ENCODE data around the gene EXOC4. TPM values are rescaled to one million over a fixed set of nuclear protein-coding genes. Genes with fewer than 3 reads are reported as not detected.

EXOC4 gene
- total RNA-seq, 1 experiment from 2014 or later = 75.8 TPM

GRCh38 chr7:133947458-133948254 is 694.8 kb downstream of the EXOC4 start:
- Histone ChIP-seq H3K14ac (ENCODE audit: insufficient read depth, low read length) (no peak overlapping the region), H3K79me1 (ENCODE audit: insufficient read depth, low read depth, low read length, poor library complexity, severe bottlenecking) (no peaks in the 10 kb centered on the region), H2AFZ (ENCODE audit: low read length) (no peak overlapping the region), H2BK12ac (ENCODE audit: insufficient read length, low read depth, low read length) (no peak overlapping the region), H3K27ac (ENCODE audit: insufficient read length, low read depth, low read length) (no peak overlapping the region), H3T11ph (ENCODE audit: low read length) (no peak overlapping the region), H3K9me3 (ENCODE audit: control insufficient read depth, low read depth, low read length) (no peaks in the 10 kb centered on the region), H4K91ac (ENCODE audit: insufficient read length, low read depth, low read length) (no peak overlapping the region), H3K79me2 (ENCODE audit: insufficient read depth, low read length) (no peaks in the 10 kb centered on the region), H3K4me2 (ENCODE audit: insufficient read depth, insufficient read length, low read length) (no peak overlapping the region), H2BK120ac (ENCODE audit: low read depth, low read length, poor library complexity, severe bottlenecking) (no peak overlapping the region), H3K27me3 (ENCODE audit: insufficient read depth, low read length) (no peaks in the 10 kb centered on the region), H3K4me1 (ENCODE audit: insufficient read depth, low read length) (no peaks in the 10 kb centered on the region), H3K23ac (ENCODE audit: insufficient read length, low read depth, low read length) (no peak overlapping the region), H2BK5ac (ENCODE audit: insufficient read length, low read length) (no peak overlapping the region), H3K4ac (ENCODE audit: low read depth, low read length) (no peak overlapping the region), H2AK5ac (ENCODE audit: insufficient read length, low read length) (no peak overlapping the region), H3K9ac (ENCODE audit: extremely low read depth, insufficient read length, low read length) (no peak overlapping the region), H2BK20ac (ENCODE audit: low read depth, low read length, poor library complexity, severe bottlenecking) (no peak overlapping the region), H3K56ac (ENCODE audit: insufficient read length, low read depth, low read length) (no peak overlapping the region), H2BK15ac (ENCODE audit: low read depth, low read length) (no peak overlapping the region), H4K5ac (ENCODE audit: insufficient read length, low read depth, low read length) (no peak overlapping the region), H4K8ac (replicated peaks; ENCODE audit: insufficient read length, low read depth, low read length) (no peak overlapping the region), H3K23me2 (ENCODE audit: insufficient read length, low read depth, low read length, poor library complexity, severe bottlenecking) (no peaks in the 10 kb centered on the region), H4K20me1 (ENCODE audit: control insufficient read depth, insufficient read depth, insufficient read length) (no peaks in the 10 kb centered on the region), H3K18ac (ENCODE audit: insufficient read length, low read depth, low read length) (no peak overlapping the region)
- Mint-ChIP-seq H3K9me3 (no peaks in the 10 kb centered on the region; a peak in 1 of 5 replicates), H3K4me1 (peaks cover 29 to 31% of the 10 kb centered on the region in 2 experiments), H3K36me3 (ENCODE audit: insufficient read depth in 1 of 3, low read depth in 3 of 3) (peaks cover 0 to 9% (median 2%) of the 10 kb centered on the region in 3 experiments; a peak in 3 of 7 replicates), H3K4me3 (no peak overlapping the region), H3K27me3 (ENCODE audit: low read depth) (no peaks in the 10 kb centered on the region), H3K27ac (peak overlapping the region in 2 of 3 experiments; percentile 9 to 34; a peak in 3 of 7 replicates)
- DNase-seq = no peak
- WGBS (ENCODE audit: extremely low coverage, insufficient read length, low lambda C conversion rate) = no CpG with 5 or more reads among the region's 6 CpGs
- no peak for TF ChIP-seq CTCF (conservative IDR thresholded peaks at IDR 0.05)
